Omental fat pad (tissue), 4 donors: Measurements from ENCODE around the gene RFX7. TPM values are rescaled to one million over a fixed set of nuclear protein-coding genes. Genes with fewer than 3 reads are reported as not detected.
"Not testable (repeated sequence)": the region's sequence is repeated elsewhere in the genome, so short reads cannot be mapped to it uniquely, and the experiment has no call there.

Experiments
- ATAC-seq: fragments of 150-250 bp; one replicate; pipeline ENCODE4 v1.9.1; 2016; ENCODE audit warnings: mild to moderate bottlenecking, moderate library complexity; ENCODE audit not compliant: low FRiP score
- DNase-seq: peaks from one replicate; pipeline ENCODE4 v3.0.0-alpha.2; 2019; ENCODE audit warnings: low spot score
- total RNA-seq, 4 donors: library from RNA; depleted of rRNA; stranded (reverse); fragments of >200 nt; gene quantifications; one replicate each; pipeline ENCODE4 v1.1.0, GENCODE V29; 2016
- TF ChIP-seq, protein P1 (sequence below), 3 donors: fragments of 450-650 bp; IDR thresholded peaks; one replicate each; pipeline ENCODE4 v1.5.1; 2016 to 2017; ENCODE audit warnings: antibody characterized with exemption in 3 of 3, mild to moderate bottlenecking in 3 of 3, moderate library complexity in 2 of 3

RFX7 gene
- total RNA-seq, 4 donors from 2014 or later = 5.3 to 12.9 (median 7.7) TPM

DNA sequence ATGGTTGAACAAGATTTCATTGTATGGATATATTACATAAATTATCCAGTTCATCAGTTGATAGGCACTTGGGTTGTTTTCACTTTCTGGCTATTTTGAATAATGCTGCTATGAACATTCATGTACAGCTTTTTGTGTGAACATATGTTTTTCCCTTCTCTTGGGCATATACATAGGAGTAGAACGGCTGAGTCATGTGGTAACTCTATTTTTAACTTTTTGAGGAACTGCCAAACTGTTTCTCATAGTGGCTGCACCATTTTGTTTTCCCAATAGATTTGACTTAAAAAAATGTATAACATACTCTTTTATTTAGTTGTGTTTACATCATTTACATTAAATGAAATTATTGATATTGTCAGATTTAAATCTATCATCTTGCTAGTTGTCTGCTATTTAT lies 28.8 kb upstream of the RFX7 start:
- TF ChIP-seq, protein P1, sequence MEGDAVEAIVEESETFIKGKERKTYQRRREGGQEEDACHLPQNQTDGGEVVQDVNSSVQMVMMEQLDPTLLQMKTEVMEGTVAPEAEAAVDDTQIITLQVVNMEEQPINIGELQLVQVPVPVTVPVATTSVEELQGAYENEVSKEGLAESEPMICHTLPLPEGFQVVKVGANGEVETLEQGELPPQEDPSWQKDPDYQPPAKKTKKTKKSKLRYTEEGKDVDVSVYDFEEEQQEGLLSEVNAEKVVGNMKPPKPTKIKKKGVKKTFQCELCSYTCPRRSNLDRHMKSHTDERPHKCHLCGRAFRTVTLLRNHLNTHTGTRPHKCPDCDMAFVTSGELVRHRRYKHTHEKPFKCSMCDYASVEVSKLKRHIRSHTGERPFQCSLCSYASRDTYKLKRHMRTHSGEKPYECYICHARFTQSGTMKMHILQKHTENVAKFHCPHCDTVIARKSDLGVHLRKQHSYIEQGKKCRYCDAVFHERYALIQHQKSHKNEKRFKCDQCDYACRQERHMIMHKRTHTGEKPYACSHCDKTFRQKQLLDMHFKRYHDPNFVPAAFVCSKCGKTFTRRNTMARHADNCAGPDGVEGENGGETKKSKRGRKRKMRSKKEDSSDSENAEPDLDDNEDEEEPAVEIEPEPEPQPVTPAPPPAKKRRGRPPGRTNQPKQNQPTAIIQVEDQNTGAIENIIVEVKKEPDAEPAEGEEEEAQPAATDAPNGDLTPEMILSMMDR (IDR thresholded peaks at IDR 0.05) = no peak
- no peak for ATAC-seq
- DNase-seq = no peak

DNA sequence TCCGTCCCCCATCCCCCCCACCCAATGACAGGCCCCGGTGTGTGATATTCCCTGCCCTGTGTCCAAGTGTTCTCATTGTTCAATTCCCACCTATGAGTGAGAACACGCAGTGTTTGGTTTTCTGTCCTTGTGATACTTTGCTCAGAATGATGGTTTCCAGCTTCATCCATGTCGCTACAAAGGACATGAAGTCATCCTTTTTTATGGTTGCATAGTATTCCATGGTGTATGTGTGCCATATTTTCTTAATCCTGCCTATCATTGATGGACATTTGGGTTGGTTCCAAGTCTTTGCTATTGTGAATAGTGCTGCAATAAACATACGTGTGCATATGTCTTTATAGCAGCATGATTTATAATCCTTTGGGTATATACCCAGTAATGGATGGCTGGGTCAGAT lies 22.8 kb upstream of the RFX7 start:
- DNase-seq, ATAC-seq: not testable (repeated sequence)

DNA sequence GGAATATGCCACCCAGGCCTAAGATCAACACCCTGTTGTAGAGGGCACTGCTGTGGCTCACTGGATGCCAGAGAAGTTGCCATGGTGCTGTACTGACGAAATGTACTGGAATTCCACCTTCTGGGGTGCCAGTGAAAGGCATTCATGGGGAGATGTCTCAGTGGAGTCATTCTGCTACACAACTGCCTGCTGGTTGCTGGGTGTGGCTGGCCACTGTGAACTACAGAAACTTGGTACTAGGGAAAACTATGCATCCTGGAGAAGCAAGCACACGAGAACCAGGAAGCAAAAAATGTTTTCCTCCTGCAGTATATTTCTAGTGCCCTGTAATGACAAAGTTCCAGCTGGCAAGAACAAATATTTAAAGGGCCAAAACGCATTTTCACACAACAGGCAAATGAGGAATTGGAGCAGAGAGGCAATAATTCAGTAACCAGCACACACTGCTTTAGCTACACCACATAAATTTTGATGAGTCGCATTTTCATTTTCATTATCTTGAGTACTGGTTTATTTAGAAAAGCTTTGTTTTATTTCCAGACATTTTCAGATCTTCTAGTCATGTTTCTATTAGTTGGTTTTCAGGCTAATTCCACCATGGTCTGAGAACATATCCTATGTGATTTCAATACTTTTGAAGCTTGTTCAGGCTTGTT lies 18.3 kb upstream of the RFX7 start:
- TF ChIP-seq, protein P1 (IDR thresholded peaks at IDR 0.05) = no peak
- ATAC-seq = no peak
- DNase-seq = no peak

DNA sequence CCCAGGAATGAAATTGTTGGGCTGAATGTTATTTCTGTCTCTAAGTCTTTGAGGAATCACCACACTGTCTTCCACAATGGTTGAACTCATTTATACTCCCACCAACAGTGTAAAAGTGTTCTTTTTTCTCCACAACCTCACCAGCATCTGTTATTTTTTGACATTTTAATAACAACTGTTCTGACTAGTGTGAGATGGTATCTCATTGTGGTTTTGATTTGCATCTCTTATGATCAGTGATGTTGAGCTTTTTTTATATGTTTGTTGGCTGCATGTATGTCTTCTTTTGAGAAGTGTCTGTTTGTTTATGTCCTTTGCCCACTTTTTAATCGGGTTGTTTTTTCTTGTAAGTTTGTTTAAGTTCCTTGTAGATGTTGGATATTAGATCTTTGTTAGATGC lies 13.6 kb upstream of the RFX7 start:
- DNase-seq, ATAC-seq: not testable (repeated sequence)

DNA sequence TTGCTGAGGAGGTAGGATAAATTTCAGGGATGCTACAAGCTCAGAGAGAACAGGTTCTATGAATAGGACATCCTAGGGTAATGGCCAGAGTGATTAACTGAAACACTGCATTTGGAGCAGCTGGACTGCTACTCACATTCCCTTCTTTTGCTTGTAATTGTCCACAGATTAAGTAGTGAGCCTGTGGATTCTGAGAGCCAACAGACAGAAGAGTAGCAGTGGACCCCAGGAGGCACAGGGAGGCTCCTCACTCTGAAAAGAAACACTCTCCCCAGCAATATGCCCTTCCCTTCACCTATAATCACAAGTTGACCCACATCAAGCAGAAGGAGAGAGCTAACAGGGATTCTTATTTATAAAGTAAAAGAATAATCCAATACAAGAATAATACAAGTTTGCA lies 10.6 kb upstream of the RFX7 start:
- no peak for DNase-seq
- TF ChIP-seq, protein P1 (IDR thresholded peaks at IDR 0.05) = no peak
- ATAC-seq = no peak

DNA sequence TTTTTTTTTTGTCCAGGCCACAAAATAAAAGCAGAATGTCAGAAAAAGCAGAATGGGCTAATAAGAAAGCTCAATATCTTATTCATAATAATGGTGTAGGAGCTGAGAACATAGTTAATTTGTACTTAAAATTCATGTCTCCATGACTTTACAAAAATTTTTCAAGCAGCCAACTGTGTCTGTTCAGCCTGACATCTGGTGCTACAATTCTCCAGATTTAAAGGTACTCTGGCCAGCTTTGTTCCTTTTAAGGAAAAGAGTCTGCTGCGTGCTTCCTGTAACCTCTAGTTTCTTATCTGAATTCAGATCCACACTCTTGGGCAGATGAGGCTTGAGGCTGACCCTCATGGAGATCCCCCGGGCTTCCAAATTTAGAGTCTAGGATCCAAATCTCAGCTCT lies 8.7 kb upstream of the RFX7 start:
- ATAC-seq (no peak), DNase-seq (no peak)
- TF ChIP-seq, protein P1 (IDR thresholded peaks at IDR 0.05) = no peak

DNA sequence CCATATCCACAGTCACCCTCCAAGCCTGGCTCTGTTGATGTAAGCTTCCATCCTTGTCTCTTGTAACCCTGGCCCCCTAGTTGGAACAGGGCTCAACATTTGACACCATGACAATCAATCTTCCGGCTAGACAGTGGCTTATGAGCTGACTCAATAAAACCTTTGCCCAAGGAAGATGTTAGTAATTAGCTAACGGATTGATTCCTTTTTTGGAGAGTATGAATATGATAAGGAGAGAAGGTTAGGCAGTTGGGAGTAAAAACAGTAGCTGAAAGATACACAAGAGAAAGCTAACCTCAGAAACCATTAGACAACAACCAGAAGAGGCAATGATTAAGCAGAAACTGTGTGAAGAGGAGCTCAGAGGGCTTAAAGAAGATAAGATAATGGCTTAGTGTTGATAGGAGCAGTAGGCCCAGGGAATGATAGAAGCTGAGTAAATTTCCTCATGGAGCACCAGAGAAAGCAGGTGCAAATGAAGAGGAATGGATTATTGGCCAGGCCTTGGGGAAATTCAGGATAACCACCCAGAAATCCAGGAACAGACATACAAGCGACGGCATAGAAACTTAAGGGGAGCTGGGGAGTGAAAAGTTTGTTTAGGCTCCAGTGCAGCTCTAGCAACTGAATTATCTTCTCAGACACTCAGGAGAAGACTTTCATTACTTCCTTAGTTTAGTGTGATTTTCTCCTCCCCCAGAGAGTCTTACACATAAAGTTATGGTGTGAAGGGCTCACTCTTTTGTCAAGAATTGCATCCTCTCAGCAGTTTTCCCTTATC lies 7.8 kb upstream of the RFX7 start:
- no peak for DNase-seq
- ATAC-seq = no peak
- TF ChIP-seq, protein P1 (IDR thresholded peaks at IDR 0.05) = no peak

DNA sequence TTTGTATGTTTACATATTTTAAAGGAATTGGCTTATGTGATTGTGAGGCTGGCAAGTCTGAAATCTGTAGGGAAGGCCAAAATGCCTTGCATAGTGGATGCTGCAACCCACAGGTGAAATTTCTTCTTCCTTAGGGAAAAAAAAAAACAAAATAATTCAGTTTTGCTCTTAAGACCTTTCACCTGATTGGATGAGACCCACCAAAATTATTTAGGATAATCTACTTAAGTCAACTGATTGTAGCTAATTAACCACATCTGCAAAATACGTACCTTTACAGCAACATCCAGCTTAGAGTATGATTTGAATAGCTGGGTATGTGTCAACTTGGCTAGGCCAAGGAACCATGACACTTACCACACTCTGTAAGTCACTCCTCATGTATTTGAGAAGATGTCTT lies 6.9 kb upstream of the RFX7 start:
- DNase-seq (no peak), ATAC-seq (no peak)
- TF ChIP-seq, protein P1 (IDR thresholded peaks at IDR 0.05) = no peak
